ENCODE measurements around the gene FGFBP3. TPM values are rescaled to one million over a fixed set of nuclear protein-coding genes. Genes with fewer than 3 reads are reported as not detected.

FGFBP3 gene
- polyA plus RNA-seq, 1 donor (not counting 4 experiments of a cell fraction or from before 2014, with no cell fraction given): 0.22 TPM

DNA sequence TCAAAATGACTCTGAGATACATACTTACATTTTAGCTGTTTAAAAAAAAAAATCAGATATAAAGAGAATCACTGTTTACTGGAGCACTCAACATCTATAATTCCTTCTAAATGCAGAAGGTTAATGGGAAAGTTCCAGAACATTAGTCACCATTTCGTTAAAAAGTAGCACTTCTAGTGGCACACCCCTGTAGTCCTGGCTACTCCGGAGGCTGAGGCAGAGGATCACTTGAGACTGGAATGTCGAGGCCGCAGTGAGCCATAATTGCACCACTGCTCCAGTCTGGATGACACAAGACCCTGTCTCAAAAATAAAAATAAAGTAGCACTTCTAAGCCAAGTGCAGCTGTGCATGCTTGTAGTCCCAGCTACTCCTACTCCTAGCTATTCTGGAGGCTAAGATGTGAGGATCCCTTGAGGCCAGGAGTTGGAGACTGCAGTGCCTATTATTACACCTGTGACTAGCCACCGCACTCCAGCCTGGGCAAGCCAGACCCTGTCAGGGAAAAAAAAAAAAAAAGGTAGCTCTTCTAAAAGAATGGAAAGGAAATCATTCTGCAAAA, 2.2 kb downstream of the FGFBP3 start:
- no peaks in the 10 kb centered on the region for H3K9me1 ChIP-seq (ENCODE audit: control insufficient read depth, extremely low read depth, insufficient read depth, low read length)
- no peak overlapping the region for H3K9ac ChIP-seq (ENCODE audit: control insufficient read depth, extremely low read depth, insufficient read depth, low read length)
- H3K4me1 ChIP-seq (ENCODE audit: control insufficient read depth, extremely low read depth, insufficient read depth, low read length): peaks cover 8% of the 10 kb centered on the region
- no peaks in the 10 kb centered on the region for H3K9me3 ChIP-seq (ENCODE audit: control insufficient read depth, low read depth, low read length)
- H3K4me3 ChIP-seq (ENCODE audit: control insufficient read depth in 2 of 3, extremely low read depth in 1 of 3, insufficient read depth in 2 of 3, low read depth in 1 of 3, low read length in 3 of 3): peak overlapping the region in 1 of 3 experiments; percentile 67
- no peak for FAIRE-seq
- no peaks in the 10 kb centered on the region for H3K79me2 ChIP-seq (ENCODE audit: control insufficient read depth, insufficient read depth, low read length)
- peaks cover 0 to 3% of the 10 kb centered on the region in 2 experiments for H3K36me3 ChIP-seq (ENCODE audit: control insufficient read depth in 2 of 2, extremely low read depth in 1 of 2, insufficient read depth in 2 of 2, low read length in 2 of 2)
- H4K20me1 ChIP-seq (ENCODE audit: control insufficient read depth, extremely low read depth, insufficient read depth, low read length): no peaks in the 10 kb centered on the region
- no peak overlapping the region for H2AFZ ChIP-seq (ENCODE audit: control insufficient read depth, low read length)
- DNase-seq (ENCODE audit: low read depth, low spot score): no peak
- no peak overlapping the region for H3K27ac ChIP-seq (ENCODE audit: control insufficient read depth, insufficient read depth, low read length)
- H3K4me2 ChIP-seq (ENCODE audit: control insufficient read depth, extremely low read depth, insufficient read depth, low read depth, low read length): peak overlapping the region; percentile 88
- no peaks in the 10 kb centered on the region for H3K27me3 ChIP-seq (ENCODE audit: control insufficient read depth, extremely low read depth, insufficient read depth, low read length)
- TF ChIP-seq EZH2 (IDR thresholded peaks at IDR 0.05; ENCODE audit: low read length): no peak
- TF ChIP-seq, protein P1, sequence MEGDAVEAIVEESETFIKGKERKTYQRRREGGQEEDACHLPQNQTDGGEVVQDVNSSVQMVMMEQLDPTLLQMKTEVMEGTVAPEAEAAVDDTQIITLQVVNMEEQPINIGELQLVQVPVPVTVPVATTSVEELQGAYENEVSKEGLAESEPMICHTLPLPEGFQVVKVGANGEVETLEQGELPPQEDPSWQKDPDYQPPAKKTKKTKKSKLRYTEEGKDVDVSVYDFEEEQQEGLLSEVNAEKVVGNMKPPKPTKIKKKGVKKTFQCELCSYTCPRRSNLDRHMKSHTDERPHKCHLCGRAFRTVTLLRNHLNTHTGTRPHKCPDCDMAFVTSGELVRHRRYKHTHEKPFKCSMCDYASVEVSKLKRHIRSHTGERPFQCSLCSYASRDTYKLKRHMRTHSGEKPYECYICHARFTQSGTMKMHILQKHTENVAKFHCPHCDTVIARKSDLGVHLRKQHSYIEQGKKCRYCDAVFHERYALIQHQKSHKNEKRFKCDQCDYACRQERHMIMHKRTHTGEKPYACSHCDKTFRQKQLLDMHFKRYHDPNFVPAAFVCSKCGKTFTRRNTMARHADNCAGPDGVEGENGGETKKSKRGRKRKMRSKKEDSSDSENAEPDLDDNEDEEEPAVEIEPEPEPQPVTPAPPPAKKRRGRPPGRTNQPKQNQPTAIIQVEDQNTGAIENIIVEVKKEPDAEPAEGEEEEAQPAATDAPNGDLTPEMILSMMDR (optimal IDR thresholded peaks at IDR 0.05 in 1 of 3, IDR thresholded peaks at IDR 0.05 in 1 of 3, conservative IDR thresholded peaks at IDR 0.05 in 1 of 3; ENCODE audit: extremely low read depth in 1 of 3, insufficient read depth in 2 of 3, low read length in 3 of 3): no peak
- dilution Hi-C loops (cut with MboI; ENCODE audit: extremely low pct_ligation_motif_present, low sequenced_read_pairs): no loop called here

DNA sequence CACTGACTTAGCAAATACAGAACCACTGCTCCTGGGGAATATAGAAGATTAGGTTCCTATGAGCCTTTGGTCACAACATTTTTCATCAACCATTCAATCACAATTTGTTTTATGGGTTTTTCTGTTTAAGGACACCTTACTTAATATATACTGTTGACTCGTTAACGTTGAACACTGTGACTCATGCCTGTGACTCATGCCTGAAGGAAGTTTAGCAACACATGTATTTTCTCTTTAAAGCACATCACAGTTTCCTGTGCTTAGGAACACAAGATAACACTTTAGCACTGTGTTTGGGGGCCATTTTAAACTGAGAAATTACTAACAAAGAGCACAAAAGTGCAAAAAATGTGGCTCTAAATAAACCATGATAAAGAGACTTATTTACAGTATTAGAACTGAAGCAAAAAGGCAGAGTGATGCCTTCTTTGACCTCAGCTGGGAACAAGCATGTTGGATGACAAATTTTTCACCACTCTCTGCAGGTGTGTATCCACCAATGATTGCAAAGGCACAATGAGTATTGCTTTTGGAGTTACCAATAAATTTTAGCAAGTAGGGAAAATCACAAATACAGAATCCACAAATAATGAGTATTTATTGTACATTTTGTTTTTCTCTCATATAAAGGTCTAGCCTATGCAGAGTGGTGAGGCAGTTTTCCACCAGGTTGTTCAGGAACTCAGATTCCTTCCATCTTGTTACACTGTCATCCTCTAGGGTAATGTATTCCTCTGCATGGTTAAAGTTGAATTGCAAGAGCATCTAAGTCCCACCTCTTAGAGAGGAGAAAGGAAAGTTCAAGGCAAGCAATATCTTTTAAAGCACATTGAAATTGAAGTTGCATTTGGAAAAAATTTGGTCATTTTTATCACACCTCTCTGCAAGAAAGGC, 7.3 kb downstream of the FGFBP3 start:
- dilution Hi-C loops (cut with MboI; ENCODE audit: extremely low pct_ligation_motif_present, low sequenced_read_pairs): no loop called here
- peak overlapping the region; percentile 62 for H3K4me2 ChIP-seq (ENCODE audit: control insufficient read depth, extremely low read depth, insufficient read depth, low read depth, low read length)
- TF ChIP-seq, protein P1 (optimal IDR thresholded peaks at IDR 0.05 in 1 of 3, IDR thresholded peaks at IDR 0.05 in 1 of 3, conservative IDR thresholded peaks at IDR 0.05 in 1 of 3; ENCODE audit: extremely low read depth in 1 of 3, insufficient read depth in 2 of 3, low read length in 3 of 3): no peak
- no peak for TF ChIP-seq EZH2 (IDR thresholded peaks at IDR 0.05; ENCODE audit: low read length)
- H3K9ac ChIP-seq (ENCODE audit: control insufficient read depth, extremely low read depth, insufficient read depth, low read length): peak overlapping the region; percentile 2
- no peaks in the 10 kb centered on the region for H3K36me3 ChIP-seq (ENCODE audit: control insufficient read depth in 2 of 2, extremely low read depth in 1 of 2, insufficient read depth in 2 of 2, low read length in 2 of 2)
- no peak overlapping the region for H3K4me3 ChIP-seq (ENCODE audit: control insufficient read depth in 2 of 3, extremely low read depth in 1 of 3, insufficient read depth in 2 of 3, low read depth in 1 of 3, low read length in 3 of 3)
- DNase-seq (ENCODE audit: low read depth, low spot score) (peak; percentile 40), FAIRE-seq (peak; percentile 97)
- H3K9me1 ChIP-seq (ENCODE audit: control insufficient read depth, extremely low read depth, insufficient read depth, low read length): no peaks in the 10 kb centered on the region
- H3K79me2 ChIP-seq (ENCODE audit: control insufficient read depth, insufficient read depth, low read length): no peaks in the 10 kb centered on the region
- no peaks in the 10 kb centered on the region for H3K27me3 ChIP-seq (ENCODE audit: control insufficient read depth, extremely low read depth, insufficient read depth, low read length)
- H4K20me1 ChIP-seq (ENCODE audit: control insufficient read depth, extremely low read depth, insufficient read depth, low read length): no peaks in the 10 kb centered on the region
- H2AFZ ChIP-seq (ENCODE audit: control insufficient read depth, low read length): peak overlapping the region; percentile 73
- peak overlapping the region; percentile 57 for H3K27ac ChIP-seq (ENCODE audit: control insufficient read depth, insufficient read depth, low read length)
- no peaks in the 10 kb centered on the region for H3K9me3 ChIP-seq (ENCODE audit: control insufficient read depth, low read depth, low read length)
- H3K4me1 ChIP-seq (ENCODE audit: control insufficient read depth, extremely low read depth, insufficient read depth, low read length): peaks cover 16% of the 10 kb centered on the region
